GM19438 (cell line): ENCODE measurements around the gene C1orf21.

Source experiments
- ATAC-seq: cut with Tn5 transposase; IDR thresholded peaks from one replicate; pipeline ENCODE4 v1.9.1; 2021; ENCODE audit warnings: low read depth; ENCODE audit not compliant: unreplicated experiment

The C1orf21 gene

DNA sequence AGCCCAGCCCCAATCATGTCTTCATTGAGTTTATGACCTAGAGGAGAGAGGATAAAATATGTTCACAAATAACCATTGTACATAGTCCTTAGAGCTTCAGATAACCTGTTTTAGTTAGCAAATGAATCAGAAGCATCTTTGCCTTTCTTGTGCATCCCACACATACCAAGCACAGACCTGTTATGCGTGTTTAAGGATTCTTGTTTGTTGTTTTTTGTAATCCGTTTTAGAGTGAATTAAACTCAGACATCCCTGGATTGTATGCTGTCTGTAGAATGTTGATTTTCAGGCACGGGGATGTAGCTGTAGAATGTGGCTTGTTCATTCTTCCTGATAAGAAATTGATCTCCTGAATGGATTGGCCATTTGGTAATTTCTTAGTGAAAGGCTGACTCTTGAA is 232.0 kb downstream of the C1orf21 start:
- ATAC-seq: no peak

DNA sequence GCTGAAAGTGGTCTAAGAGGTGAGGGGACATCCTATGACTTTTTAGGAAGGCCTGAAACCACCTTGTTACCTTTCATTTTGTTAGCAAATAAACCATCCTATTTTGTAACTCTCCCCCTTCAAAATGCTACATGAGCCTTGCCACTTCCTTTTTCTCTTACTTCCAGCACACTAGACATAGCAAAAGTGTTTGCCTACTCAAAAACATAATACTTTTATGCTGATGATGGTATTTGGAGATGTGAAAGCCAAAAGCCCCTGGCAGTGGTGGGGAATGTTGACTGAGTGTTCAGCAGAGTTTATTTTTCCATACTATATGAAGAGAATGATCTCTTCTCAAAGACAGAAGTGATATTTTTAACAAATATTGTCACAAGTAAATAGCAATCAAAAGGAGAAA is 233.6 kb downstream of the C1orf21 start:
- ATAC-seq: no peak

- no peak for ATAC-seq
These were observed 234.4 kb downstream of the C1orf21 start for GRCh38 chr1:184621260-184621659.

DNA sequence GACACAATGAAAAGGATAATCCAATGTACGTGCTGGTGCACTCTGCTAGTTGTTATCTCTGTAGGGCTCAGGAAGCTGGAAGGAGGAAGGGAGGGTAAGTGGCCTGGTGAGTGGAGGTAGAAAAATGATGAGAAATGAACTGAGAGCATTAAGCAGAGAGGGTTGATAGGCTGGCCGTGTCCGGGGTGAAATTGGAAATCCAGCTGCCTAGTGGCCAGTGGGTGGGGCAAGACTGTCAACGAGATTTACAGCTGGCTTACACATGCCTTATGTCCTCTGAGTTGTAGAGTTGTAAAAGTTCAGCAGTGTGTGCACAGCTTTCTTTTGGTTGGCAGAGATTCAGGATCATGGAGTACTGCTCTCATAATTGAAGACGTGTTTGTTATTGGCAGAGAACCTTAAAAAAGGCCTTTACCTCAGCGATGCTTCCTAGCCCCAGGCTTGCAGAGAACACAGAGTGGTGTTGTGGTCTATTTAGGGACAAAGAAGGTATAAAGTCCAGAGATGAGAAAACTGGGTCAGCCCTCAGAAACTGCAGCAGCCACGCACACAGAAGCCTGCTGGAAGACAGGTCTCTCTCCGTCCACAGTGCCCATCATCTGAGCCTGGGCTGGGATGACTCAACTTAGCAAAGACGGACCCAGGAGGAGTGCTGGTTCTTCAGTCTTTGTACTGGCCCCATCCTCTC is 235.5 kb downstream of the C1orf21 start:
- no peak for ATAC-seq

DNA sequence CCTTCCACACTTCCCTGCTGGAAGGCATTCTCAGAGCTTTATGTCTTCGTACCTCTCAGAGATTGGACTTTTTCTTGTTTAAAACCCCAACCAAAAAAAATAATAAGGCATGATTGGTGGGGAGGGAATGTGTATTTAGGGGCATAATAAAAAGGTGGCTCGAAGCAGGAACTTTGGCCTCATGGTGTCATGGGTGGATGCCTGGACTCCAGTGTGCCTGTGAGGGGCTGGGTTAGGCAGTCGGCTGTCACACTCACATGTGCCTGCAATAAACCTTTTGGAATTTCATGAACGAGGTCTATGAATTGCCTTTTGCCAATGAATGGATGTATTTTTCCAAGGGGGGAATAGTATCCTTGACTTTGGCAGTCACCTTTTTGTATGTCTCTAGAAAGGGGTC is 236.6 kb downstream of the C1orf21 start:
- no peak for ATAC-seq

DNA sequence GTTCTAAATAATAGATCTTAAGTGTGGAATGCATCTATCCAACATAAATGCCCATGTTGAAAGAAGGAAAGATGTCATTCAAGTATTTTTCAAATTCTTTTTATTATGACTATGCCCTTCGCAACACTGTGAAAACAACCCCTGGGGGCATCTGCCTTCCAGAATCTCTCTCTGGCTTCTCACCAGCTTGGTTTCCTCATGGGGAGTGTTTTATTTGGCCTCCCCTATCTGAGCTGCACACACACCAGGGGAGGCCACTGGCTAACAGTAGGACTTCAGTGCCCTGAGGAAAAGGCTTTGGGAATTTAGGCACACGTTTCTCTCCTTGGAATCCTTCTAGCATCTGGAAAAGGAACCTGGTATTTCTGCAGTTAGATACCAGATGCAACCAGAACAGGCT is 237.2 kb downstream of the C1orf21 start:
- no peak for ATAC-seq

- no peak for ATAC-seq
These were observed 237.8 kb downstream of the C1orf21 start for GRCh38 chr1:184624626-184625025.

- ATAC-seq: no peak
These were observed 238.4 kb downstream of the C1orf21 start for GRCh38 chr1:184625271-184625670.

GRCh38 chr1:184626076-184627006 is 239.5 kb downstream of the C1orf21 start:
- ATAC-seq: no peak

GRCh38 chr1:184627007-184627341 is 240.1 kb downstream of the C1orf21 start:
- no peak for ATAC-seq

- ATAC-seq: no peak
These were observed 242.4 kb downstream of the C1orf21 start for GRCh38 chr1:184629266-184629665.

DNA sequence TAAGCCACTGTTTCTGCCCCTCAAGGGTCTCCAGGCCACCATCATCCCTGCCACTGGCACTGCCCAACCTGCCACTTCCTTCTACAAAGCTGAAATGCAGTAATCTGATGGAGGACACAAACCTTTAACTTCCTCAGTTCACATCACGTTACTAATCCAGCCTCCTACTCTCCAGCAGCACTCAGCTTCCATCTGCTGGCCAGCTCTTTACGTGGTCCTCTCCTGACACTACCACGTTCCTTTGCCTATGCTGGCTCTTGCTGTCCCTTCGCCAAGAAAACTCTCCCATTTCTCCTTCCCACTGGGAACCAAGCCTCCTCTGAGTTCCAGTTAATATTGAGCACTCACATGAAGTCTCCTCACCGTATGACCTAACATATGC is 243.8 kb downstream of the C1orf21 start:
- no peak for ATAC-seq

- no peak for ATAC-seq
These were observed 245.8 kb downstream of the C1orf21 start for GRCh38 chr1:184632415-184633175.

DNA sequence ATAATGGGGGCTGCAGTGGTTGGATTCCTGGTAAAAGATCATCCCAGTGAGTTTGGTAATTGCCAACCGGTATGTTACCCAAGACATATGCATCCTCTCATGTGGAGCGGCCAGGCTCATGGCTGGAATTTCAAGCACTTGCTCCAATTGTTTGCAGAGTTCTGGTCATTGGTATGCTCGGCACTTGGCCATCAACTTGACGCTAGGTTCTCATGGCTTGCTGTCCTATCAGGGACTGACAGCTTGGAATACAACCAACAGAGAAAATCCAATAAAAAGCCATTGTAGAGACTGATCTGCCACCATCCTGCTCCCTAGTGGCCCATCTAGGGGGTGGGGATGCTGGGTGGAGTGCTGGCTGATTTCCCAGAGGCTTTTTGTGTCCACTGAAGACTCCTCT is 247.0 kb downstream of the C1orf21 start:
- no peak for ATAC-seq

DNA sequence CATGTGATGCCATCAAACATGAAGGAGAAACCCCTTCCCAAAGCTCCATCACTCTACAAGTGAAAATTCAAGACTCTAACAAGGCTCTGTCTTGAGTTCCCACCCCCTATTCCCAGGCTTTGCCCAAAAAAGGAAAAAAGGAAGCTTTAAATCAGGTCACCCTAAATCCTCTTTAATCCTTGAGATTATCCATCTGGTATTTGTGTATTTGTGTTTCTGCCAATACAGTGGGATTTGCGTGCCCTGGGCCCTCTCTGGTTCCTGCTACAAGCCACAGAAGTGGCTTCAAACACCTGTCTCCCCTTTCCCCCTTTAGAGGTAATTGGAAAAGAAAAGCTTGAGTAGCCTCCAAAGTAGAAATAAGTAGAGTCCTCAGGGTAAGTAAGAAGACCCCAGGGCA is 247.5 kb downstream of the C1orf21 start:
- ATAC-seq: no peak

GRCh38 chr1:184635347-184635979 is 248.6 kb downstream of the C1orf21 start:
- ATAC-seq: no peak

- no peak for ATAC-seq
These were observed 249.2 kb downstream of the C1orf21 start for GRCh38 chr1:184635980-184636431.

DNA sequence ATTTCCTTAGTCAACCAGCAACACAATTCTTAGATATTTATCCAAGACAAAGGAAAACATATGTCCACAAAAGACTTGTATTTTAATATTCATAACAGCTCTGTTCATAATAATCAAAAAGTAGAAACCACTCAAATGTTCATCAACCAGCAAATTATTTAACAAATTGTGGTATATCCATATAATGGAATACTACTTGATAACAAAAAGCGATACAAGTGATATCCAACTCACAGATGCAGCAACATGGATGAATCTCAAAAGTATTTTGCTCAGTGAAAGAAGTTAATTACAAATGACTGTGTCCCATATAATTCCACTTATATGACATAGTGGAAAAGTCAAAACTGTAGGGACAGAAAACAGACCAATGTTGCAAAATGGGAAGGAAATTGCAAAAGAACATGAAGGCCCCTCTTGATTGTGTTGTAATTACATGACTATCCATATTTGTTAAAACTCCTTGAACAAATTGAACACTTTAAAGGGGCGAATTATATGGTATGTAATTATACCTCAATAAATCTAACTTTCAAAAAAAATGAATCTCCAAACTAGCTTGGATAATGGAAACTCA is 250.9 kb downstream of the C1orf21 start:
- ATAC-seq: no peak

- ATAC-seq: no peak
These were observed 252.4 kb downstream of the C1orf21 start for GRCh38 chr1:184639205-184639604.

DNA sequence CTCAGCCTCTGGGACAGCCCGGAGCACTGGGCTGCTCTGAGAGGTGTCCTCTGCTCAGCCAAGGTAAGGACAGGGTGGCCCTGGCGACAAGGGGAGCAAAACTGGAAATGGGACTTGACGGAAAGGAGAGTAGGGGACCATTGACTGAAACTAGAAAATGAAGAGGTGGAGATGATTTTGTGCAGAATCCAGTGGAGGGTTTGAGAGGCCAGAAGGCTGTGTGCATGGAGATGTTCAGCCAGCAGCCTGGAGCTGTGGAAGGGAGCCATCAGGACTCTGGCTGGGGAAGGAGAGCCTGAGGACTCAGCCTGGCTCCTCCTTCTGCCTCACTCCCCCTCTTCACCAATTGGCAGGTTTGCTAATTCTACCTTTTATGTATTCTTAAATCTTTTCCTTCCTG is 253.7 kb downstream of the C1orf21 start:
- ATAC-seq: no peak
